GM12801 (cell line): ENCODE results near the gene GALNT18.

Experiments used
- TF ChIP-seq, protein P1 (sequence below): IDR thresholded peaks from one replicate; pipeline ENCODE4 v1.5.1; 2011; ENCODE audit warnings: control low read depth; ENCODE audit not compliant: insufficient read length; ENCODE audit errors: extremely low read depth

GALNT18 gene

DNA sequence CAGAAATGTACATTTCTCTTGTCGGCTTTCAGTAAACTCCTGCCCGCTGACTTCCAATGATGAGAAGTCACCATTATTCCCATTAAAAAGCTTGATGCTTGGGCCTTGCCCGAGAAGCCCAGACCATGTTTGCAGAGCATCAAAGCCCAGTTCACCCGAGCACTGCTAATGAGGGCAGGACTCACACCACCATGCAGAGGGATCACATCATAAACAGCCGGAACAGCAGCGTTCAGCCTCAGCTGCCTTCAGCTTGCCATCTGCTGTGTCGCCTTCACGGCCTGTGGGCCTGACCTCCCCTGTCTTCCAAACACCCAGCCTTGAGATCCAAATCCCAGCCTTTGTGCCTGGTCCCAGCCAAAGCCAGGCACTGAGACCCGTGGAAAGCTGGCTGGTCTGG is 163.3 kb downstream of the GALNT18 start:
- TF ChIP-seq, protein P1, sequence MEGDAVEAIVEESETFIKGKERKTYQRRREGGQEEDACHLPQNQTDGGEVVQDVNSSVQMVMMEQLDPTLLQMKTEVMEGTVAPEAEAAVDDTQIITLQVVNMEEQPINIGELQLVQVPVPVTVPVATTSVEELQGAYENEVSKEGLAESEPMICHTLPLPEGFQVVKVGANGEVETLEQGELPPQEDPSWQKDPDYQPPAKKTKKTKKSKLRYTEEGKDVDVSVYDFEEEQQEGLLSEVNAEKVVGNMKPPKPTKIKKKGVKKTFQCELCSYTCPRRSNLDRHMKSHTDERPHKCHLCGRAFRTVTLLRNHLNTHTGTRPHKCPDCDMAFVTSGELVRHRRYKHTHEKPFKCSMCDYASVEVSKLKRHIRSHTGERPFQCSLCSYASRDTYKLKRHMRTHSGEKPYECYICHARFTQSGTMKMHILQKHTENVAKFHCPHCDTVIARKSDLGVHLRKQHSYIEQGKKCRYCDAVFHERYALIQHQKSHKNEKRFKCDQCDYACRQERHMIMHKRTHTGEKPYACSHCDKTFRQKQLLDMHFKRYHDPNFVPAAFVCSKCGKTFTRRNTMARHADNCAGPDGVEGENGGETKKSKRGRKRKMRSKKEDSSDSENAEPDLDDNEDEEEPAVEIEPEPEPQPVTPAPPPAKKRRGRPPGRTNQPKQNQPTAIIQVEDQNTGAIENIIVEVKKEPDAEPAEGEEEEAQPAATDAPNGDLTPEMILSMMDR: no peak

DNA sequence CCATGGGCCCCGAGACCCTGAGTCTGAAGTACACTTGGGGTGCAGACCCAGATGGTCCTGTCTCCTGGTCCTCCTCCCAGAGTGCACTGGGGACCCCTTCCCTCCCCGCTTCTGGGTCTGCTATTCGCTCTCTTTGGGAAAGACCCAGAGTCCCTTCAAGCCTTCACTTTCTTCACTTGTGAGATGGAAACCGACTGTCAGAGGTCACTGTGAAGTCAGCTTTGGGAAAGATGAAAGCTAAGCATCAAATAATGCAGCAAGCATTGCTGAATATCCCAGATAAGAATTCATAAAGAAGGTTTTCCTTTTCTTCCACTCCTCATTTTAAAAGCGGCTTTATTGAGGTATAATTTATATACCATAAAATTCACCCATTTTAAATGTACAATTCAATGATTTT is 163.8 kb downstream of the GALNT18 start:
- TF ChIP-seq, protein P1: no peak

DNA sequence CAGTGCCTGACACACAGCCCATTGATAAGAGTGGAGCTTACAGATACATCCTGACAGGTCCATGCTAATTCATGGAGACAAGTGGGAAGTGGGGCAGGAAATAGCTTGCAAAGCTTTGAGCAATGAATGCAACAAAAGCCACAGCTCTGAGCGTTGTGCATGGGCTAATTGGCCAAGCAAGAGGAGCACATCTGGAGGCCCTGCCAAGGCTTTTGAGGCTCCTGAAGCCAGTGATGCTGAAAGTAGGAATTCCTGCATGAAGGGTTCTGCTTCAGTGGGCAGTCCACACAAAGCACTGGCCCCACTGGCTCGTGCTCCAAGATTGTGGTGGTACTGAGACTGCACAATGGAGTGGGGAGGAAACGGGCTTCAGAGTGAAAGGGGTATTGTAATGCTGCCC is 164.9 kb downstream of the GALNT18 start:
- TF ChIP-seq, protein P1: no peak

DNA sequence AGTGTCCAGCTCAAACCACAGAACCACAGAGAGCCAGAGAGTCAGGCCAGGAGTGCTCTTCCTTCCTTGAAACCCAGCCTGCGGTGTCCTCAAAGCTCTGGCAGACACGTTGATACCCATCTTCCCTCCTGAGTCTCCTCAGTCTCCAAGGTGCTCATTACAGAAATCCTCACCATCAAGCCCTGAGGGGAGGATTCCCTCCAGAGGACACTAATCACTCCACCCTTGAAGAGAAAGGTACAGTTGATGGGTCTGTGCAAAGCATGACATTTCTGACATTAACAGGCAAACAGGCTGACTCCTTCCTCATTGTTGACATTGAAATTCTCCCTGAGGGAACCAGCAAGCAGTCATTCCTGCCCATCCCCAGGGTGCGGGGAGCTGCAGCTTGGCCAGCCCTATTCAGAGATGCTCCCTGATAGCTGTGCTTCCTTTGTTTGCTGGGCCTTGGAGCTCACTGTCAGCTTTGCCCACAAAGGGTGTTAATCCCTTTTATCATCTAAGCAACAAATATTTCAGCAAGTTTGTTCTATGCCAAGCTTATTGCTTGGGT is 167.1 kb downstream of the GALNT18 start:
- TF ChIP-seq, protein P1: no peak

DNA sequence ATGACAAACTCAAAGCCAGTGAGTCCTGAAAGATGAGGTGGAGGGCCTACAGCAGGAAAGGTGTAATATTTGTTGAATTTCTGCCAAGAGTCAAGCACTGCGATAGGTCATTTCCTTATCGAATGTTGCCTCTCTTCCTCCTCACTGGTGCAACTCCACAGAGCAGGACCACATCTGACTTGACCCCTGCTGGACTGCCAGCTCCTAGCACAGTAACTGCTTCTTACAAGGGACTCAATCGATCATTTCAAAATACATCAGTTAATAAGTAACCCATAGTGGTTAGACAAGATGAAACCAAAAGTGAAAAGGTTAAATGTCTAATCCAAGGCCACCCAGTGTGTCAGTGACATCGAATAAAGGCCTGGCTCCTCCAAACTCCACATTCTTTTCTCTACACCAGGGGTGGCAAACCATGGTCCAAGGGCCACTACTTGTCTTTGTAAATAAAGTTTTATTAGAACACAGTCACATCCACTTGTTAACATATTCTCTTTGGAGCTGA is 170.3 kb downstream of the GALNT18 start:
- TF ChIP-seq, protein P1: no peak

DNA sequence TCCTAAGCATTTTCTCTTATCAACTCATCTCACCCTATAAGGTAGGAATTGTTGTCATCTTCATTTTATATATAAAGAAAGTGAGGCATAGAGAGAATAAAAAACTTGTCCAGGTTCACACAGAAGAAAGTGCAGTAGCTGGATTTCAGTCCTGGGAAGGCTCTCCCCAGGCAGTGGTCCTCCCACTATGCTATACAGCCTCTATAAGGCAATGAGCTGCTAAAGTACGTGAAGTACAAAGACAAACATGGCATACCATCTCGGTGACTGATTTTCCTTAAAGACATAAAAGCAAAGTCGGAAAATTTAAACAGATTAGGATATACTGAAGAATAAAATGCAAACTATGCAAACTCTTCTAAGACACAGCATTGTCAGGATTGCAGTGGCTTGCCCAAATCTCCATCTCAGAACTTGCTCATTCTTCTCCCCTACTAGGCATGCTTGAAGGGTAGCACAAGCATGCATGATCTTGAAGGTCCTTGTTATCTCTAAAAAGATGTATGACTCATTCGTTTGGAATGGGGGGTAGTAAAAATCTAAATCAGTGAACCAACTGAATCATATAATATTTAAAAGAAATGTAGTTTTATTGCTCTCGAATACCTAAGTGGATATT is 171.0 kb downstream of the GALNT18 start:
- TF ChIP-seq, protein P1: no peak

DNA sequence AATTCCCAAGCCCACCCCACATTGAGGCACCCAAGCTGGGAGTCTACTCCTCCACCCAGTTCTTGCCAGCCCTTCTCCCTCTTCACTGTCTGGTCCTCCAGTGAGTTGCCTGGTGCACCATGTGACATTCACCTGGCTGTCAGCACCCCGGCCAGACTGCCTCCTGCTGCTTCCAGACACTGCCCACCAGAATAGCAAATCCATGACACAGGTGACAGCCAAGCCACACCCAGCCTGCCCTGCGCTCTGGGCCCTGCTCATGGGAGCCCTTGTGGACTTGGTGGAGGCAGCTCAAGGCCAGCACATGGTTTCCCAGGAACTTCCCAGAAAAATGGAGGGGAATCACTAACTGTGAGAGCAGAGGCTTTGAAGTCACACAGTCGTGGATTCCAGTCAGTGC is 172.5 kb downstream of the GALNT18 start:
- TF ChIP-seq, protein P1: no peak
